NCI-H2227 (cell line): ENCODE measurements around the gene VN1R2.
"Not testable (repeated sequence)": the region's sequence is repeated elsewhere in the genome, so short reads cannot be mapped to it uniquely, and the experiment has no call there.

Experiments used
- DNase-seq: peaks from one replicate; lab custom pipeline; 2025; ENCODE audit not compliant: unreplicated experiment; lab: John Stamatoyannopoulos, UW

The VN1R2 gene

GRCh38 chr19:53257715-53258342, at the start of gene VN1R2:
Gene VN1R2 (plus strand): TSS chr19:53258292. CDS start chr19:53258376, 84 bp downstream.
- DNase-seq: peak; percentile 23

GRCh38 chr19:53211554-53211953, 46.5 kb upstream of the VN1R2 start:
- DNase-seq: not testable (repeated sequence)

- no peak for DNase-seq
These were observed 45.3 kb upstream of the VN1R2 start for GRCh38 chr19:53212703-53213320.

GRCh38 chr19:53222716-53223115, 35.4 kb upstream of the VN1R2 start:
- DNase-seq: not testable (repeated sequence)

- no peak for DNase-seq
These were observed 33.5 kb upstream of the VN1R2 start for GRCh38 chr19:53224606-53225005.

- DNase-seq: no peak
These were observed 20.8 kb upstream of the VN1R2 start for GRCh38 chr19:53237114-53237777.

- DNase-seq: no peak
These were observed 11.6 kb upstream of the VN1R2 start for GRCh38 chr19:53246498-53246897.

- peak; percentile 95 for DNase-seq
These were observed 3.4 kb upstream of the VN1R2 start, which contains the start of gene ZNF677 for GRCh38 chr19:53254411-53255341. Gene ZNF677 (minus strand): TSS chr19:53254873. CDS start chr19:53251550, 3,323 bp downstream.

GRCh38 chr19:53267623-53268022, 9.5 kb downstream of the VN1R2 start, which contains the start of gene VN1R4:
Gene VN1R4 (minus strand): TSS chr19:53267723. CDS start chr19:53267665, 58 bp downstream.
- DNase-seq: not testable (repeated sequence)

- not testable (repeated sequence) for DNase-seq
These were observed 11.8 kb downstream of the VN1R2 start for GRCh38 chr19:53269861-53270260.

GRCh38 chr19:53272044-53272443, 14.0 kb downstream of the VN1R2 start:
- DNase-seq: no peak

- DNase-seq: no peak
These were observed 17.4 kb downstream of the VN1R2 start for GRCh38 chr19:53275480-53275879.

- DNase-seq: not testable (repeated sequence)
These were observed 23.9 kb downstream of the VN1R2 start for GRCh38 chr19:53281947-53282346.

GRCh38 chr19:53285087-53285486, 27.0 kb downstream of the VN1R2 start:
- no peak for DNase-seq

- DNase-seq: no peak
These were observed 32.9 kb downstream of the VN1R2 start for GRCh38 chr19:53290758-53291549.

GRCh38 chr19:53294786-53295441, 36.8 kb downstream of the VN1R2 start:
- no peak for DNase-seq

GRCh38 chr19:53301341-53301740, 43.2 kb downstream of the VN1R2 start:
- DNase-seq: not testable (repeated sequence)

- DNase-seq: peak; percentile 58
These were observed 50.3 kb downstream of the VN1R2 start for GRCh38 chr19:53308339-53308811.
